Endodermal cell (in vitro differentiated cells): ENCODE measurements around the gene PAX9. TPM values are rescaled to one million over a fixed set of nuclear protein-coding genes. Genes with fewer than 3 reads are reported as not detected.

Experiments
- DNase-seq: peaks from one replicate; pipeline ENCODE4 v3.0.0-alpha.2; 2017
- H3K27ac ChIP-seq: 2 replicates; pipeline ENCODE4 v1.5.1; 2013; ENCODE audit warnings: mild to moderate bottlenecking, low read depth, low read length, moderate library complexity
- H3K27me3 ChIP-seq: 2 replicates; pipeline ENCODE4 v1.6.1; 2013; ENCODE audit warnings: mild to moderate bottlenecking, low read length, moderate library complexity; ENCODE audit not compliant: insufficient read depth, control insufficient read depth, poor library complexity, severe bottlenecking
- H3K36me3 ChIP-seq: 2 replicates; pipeline ENCODE4 v1.7.0; 2013; ENCODE audit warnings: mild to moderate bottlenecking, low read length, moderate library complexity; ENCODE audit not compliant: control insufficient read depth, insufficient read depth
- H3K4me1 ChIP-seq: one replicate; pipeline ENCODE4 v1.7.0; 2013; ENCODE audit warnings: low read length; ENCODE audit not compliant: control insufficient read depth, insufficient read depth
- H3K4me3 ChIP-seq: 2 replicates; pipeline ENCODE4 v1.5.1; 2013; ENCODE audit warnings: mild to moderate bottlenecking, low read length, moderate library complexity
- H3K9ac ChIP-seq: 2 replicates; pipeline ENCODE4 v1.6.1; 2013; ENCODE audit warnings: mild to moderate bottlenecking, low read length, moderate library complexity; ENCODE audit not compliant: poor library complexity, severe bottlenecking; ENCODE audit errors: extremely low read depth
- H3K9me3 ChIP-seq: 2 replicates; pipeline ENCODE4 v1.6.1; 2013; ENCODE audit warnings: mild to moderate bottlenecking, low read length, moderate library complexity; ENCODE audit not compliant: control insufficient read depth
- H3K27ac Mint-ChIP-seq: 2 replicates; pipeline ENCODE4 v1.8.0; 2020; ENCODE audit warnings: mixed read lengths
- H3K27me3 Mint-ChIP-seq: 2 replicates; pipeline ENCODE4 v1.8.0; 2021; ENCODE audit warnings: mild to moderate bottlenecking, mixed read lengths; ENCODE audit not compliant: insufficient read depth
- H3K36me3 Mint-ChIP-seq: 2 replicates; pipeline ENCODE4 v1.8.0; 2020; ENCODE audit warnings: low read depth, mixed read lengths
- H3K4me1 Mint-ChIP-seq: 2 replicates; pipeline ENCODE4 v1.8.0; 2020; ENCODE audit warnings: mixed read lengths
- H3K4me3 Mint-ChIP-seq: 2 replicates; pipeline ENCODE4 v1.8.0; 2020; ENCODE audit warnings: mild to moderate bottlenecking, moderate library complexity, mixed read lengths
- H3K9me3 Mint-ChIP-seq: 2 replicates; pipeline ENCODE4 v1.8.0; 2020; ENCODE audit warnings: mild to moderate bottlenecking, mixed read lengths
- WGBS, 2 experiments: methylation state at CpG; one replicate each; pipeline versions ENCODE4 v1.1.5 to v1.1.7; 2013; ENCODE audit warnings: missing lambda C conversion rate in 2 of 2, mixed read lengths in 1 of 2; ENCODE audit not compliant: insufficient coverage in 1 of 2, insufficient read length in 1 of 2; 5-methylcytosine and 5-hydroxymethylcytosine counted together
- total RNA-seq, 2 donors: library from RNA; stranded (reverse); fragmentation: NEBNext Ultra II Directional in 1 of 2; extraction: Animal tissue kit (Norgen Biotek cat#: 25700) in 1 of 2; gene quantifications; 2 replicates in 1 of 2; 3 replicates in 1 of 2; pipeline ENCODE4 v1.2.1, GENCODE V29; 2021
- TF ChIP-seq, protein P1 (sequence below): fragments of 200-600 bp; sonication (generic); conservative IDR thresholded peaks from 2 replicates; pipeline ENCODE4 v1.5.0; 2021; ENCODE audit warnings: antibody characterized with exemption, mild to moderate bottlenecking

The PAX9 gene
- total RNA-seq, 2 donors from 2014 or later = 0.22 to 0.35 TPM

DNA sequence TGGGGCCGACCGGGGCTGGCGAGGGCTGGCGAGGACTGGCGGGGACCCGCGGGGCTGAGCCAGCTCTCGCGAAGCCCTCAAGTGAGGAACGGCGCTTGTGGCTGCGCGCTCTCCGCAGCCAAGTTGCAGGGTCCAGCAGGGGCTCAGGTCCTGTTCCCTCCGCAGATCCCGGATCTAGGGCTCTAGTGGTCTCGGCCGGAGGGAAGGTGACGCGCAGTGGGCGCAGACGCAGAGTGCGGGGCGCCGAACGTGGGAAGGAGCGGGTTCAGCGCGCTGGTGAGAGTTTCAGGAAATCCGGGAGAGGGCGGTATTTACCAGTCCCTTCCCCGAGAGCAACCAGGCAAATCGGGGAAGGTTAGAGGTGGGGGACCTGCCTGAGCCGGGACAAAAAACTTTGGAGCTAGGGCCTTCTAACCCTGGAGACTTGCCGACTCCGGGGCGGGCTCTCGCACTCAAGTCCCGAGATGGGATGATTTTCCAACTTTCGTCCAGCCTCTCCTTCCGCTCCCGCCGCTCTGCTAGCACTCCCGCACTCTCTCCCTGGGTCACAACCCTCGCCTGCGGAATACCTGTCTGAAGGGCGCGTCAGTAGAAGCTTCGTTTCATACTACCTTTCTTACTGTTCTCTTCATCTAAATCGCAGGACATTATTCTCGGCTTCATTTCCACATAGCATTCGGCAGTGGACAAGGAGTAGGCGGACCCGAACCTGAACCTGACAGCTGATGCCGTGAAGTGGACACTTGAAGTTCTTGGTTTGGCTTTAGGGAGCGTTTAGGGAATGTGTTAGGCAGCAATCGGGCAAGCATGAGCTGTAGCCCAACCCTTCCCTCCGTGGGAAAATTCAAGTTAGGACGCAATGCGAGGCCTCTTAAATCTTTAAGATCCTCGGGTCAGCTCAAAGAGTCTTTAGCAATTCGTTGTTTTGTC, 13.6 kb upstream of the PAX9 start:
- no peak overlapping the region for H3K27ac Mint-ChIP-seq
- peak overlapping the region; percentile 80 for H3K4me3 ChIP-seq
- H3K27me3 Mint-ChIP-seq = peaks cover 96% of the 10 kb centered on the region
- peaks cover 7% of the 10 kb centered on the region for H3K4me1 Mint-ChIP-seq
- H3K4me3 Mint-ChIP-seq = peak overlapping the region; percentile 68
- no peaks in the 10 kb centered on the region for H3K9me3 Mint-ChIP-seq
- WGBS, 2 experiments = 1% methylated on average over 51 to 62 of the region's 62 CpGs
- peaks cover 97% of the 10 kb centered on the region for H3K27me3 ChIP-seq
- no peak overlapping the region for H3K9ac ChIP-seq
- TF ChIP-seq, protein P1, sequence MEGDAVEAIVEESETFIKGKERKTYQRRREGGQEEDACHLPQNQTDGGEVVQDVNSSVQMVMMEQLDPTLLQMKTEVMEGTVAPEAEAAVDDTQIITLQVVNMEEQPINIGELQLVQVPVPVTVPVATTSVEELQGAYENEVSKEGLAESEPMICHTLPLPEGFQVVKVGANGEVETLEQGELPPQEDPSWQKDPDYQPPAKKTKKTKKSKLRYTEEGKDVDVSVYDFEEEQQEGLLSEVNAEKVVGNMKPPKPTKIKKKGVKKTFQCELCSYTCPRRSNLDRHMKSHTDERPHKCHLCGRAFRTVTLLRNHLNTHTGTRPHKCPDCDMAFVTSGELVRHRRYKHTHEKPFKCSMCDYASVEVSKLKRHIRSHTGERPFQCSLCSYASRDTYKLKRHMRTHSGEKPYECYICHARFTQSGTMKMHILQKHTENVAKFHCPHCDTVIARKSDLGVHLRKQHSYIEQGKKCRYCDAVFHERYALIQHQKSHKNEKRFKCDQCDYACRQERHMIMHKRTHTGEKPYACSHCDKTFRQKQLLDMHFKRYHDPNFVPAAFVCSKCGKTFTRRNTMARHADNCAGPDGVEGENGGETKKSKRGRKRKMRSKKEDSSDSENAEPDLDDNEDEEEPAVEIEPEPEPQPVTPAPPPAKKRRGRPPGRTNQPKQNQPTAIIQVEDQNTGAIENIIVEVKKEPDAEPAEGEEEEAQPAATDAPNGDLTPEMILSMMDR = peak; percentile 88
- no peaks in the 10 kb centered on the region for H3K36me3 ChIP-seq
- peak; percentile 91 for DNase-seq
- H3K9me3 ChIP-seq = no peaks in the 10 kb centered on the region
- H3K36me3 Mint-ChIP-seq = no peaks in the 10 kb centered on the region
- H3K27ac ChIP-seq = no peak overlapping the region
- H3K4me1 ChIP-seq = peaks cover 2% of the 10 kb centered on the region

DNA sequence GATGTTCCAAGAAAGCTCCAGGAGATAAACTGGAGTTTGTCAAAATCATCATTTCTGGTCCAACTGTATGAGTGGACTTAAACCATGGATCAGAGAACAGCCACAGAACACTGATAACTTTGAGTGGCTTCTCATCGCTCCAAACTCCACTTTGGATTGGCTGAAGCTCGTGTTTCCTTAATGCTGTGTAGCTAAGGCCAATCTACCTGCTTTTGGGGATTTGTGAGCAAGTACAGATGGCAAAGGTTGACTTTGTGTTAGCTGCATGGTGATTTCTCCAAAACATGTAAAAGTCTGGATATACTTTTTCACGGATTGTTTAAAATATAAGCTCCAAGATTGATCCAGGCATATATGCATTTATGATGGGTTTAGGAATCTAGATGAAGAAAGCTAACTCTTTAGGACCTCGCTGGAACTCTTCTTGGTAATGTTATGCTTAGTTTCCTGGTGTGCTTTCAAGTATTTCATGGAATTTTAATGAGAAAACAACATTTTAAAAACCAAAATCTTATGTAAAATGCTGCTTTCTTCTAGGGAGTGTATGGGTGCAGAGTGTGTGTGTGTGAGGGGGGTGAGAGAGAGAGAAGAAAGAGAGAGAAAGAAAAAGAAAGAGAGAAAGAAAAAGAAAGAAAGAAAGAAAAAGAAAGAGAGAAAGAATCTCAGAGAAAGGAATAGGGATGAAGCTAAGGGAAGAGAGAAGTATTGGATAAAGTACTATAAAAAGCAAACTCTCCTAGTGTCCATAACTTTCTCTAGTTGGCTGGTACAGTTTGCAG, 11.6 kb upstream of the PAX9 start:
- Mint-ChIP-seq H3K27me3 (peaks cover 98% of the 10 kb centered on the region), H3K36me3 (no peaks in the 10 kb centered on the region), H3K4me3 (no peak overlapping the region), H3K27ac (no peak overlapping the region), H3K4me1 (peaks cover 7% of the 10 kb centered on the region), H3K9me3 (no peaks in the 10 kb centered on the region)
- Histone ChIP-seq H3K9me3 (no peaks in the 10 kb centered on the region), H3K27me3 (peaks cover 100% of the 10 kb centered on the region), H3K36me3 (no peaks in the 10 kb centered on the region), H3K4me1 (peaks cover 7% of the 10 kb centered on the region), H3K27ac (no peak overlapping the region), H3K4me3 (no peak overlapping the region), H3K9ac (no peak overlapping the region)
- WGBS, 2 experiments = 19 to 20% methylated on average over 1 to 4 of the region's 4 CpGs
- no peak for DNase-seq
- TF ChIP-seq, protein P1 = no peak

DNA sequence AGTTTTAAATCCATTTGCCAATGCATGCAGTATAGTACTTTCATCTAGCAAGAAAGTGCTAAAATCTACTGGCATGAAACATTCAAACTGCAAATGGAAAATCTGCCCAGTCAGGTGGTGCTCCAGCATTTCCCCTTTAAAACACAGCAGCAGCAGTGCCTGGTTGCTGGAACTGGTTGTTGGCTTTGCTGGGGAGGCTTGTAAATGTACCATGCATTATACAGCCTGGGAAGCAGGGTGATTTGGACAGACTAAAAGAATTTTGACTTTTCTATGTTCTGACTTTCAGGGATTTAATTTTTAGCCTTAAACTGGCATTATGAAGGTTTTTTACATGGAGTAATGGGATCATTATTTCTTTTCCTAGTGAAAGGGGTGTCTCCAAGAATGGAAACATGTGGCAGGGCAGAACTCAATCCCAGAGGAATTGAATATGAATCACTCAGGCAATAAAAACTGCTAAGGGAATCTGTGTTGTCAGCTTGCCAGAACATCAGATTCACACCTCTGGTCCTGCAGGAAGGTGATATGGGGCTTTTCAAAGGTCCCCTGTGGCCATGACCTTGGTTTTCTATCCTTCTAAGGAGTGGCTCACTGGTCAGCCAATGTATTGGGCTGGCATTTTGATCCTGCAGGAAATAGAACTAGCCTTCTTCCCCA, 9.0 kb upstream of the PAX9 start:
- no peaks in the 10 kb centered on the region for H3K36me3 ChIP-seq
- DNase-seq = no peak
- H3K4me1 Mint-ChIP-seq = peaks cover 6% of the 10 kb centered on the region
- H3K27me3 ChIP-seq = peaks cover 100% of the 10 kb centered on the region
- no peak overlapping the region for H3K4me3 Mint-ChIP-seq
- H3K27me3 Mint-ChIP-seq = peaks cover 100% of the 10 kb centered on the region
- no peak overlapping the region for H3K9ac ChIP-seq
- H3K27ac Mint-ChIP-seq = no peak overlapping the region
- no peaks in the 10 kb centered on the region for H3K36me3 Mint-ChIP-seq
- H3K27ac ChIP-seq = no peak overlapping the region
- no peaks in the 10 kb centered on the region for H3K9me3 Mint-ChIP-seq
- H3K4me3 ChIP-seq = no peak overlapping the region
- TF ChIP-seq, protein P1 = no peak
- H3K4me1 ChIP-seq = peaks cover 7% of the 10 kb centered on the region
- no peaks in the 10 kb centered on the region for H3K9me3 ChIP-seq
